GM12878 (cell line): ENCODE data around the gene EXOSC10. TPM values are rescaled to one million over a fixed set of nuclear protein-coding genes. Genes with fewer than 3 reads are reported as not detected.

Source experiments
- ATAC-seq: fragments of 200-7000 bp; cut with Tn5 transposase; 3 replicates; pipeline ENCODE4 v1.9.1; 2020; ENCODE audit warnings: mild to moderate bottlenecking, moderate library complexity
- BruUV-seq: library from RNA; stranded (reverse); fragments of 400-500 nt; replicated peaks from 2 replicates; lab custom pipeline; 2021; lab: Mats Ljungman, UMichigan
- CTCF ChIA-PET: fragments of 300-600 bp; sonication (Branson Sonifier 250); formaldehyde crosslinking; extraction: SDS; loops from one replicate; lab custom pipeline; 2021; ENCODE audit warnings: inconsistent platforms; lab: Yijun Ruan, JAX
- POLR2A ChIA-PET: fragments of 350-600 bp; formaldehyde crosslinking; extraction: SDS; loops from one replicate; lab custom pipeline; 2021; ENCODE audit warnings: inconsistent platforms; lab: Charles Lee
- RAD21 ChIA-PET: fragments of 300-600 bp; sonication (Branson Sonifier 250); formaldehyde crosslinking; loops from one replicate; lab custom pipeline; 2023; ENCODE audit warnings: antibody characterized with exemption; ENCODE audit not compliant: unreplicated experiment; lab: Charles Lee
- SMC1A ChIA-PET: fragments of 300-600 bp; sonication (Branson Sonifier 250); formaldehyde crosslinking; loops from one replicate; lab custom pipeline; 2023; ENCODE audit not compliant: unreplicated experiment, uncharacterized antibody; lab: Charles Lee
- DNase-seq: peaks from one replicate; pipeline ENCODE4 v3.0.0-alpha.2; 2011; ENCODE audit warnings: low read depth, low spot score
- FAIRE-seq: peaks from 3 replicates; lab custom pipeline; 2011; peaks lifted over from hg19 to GRCh38; lab: Jason Lieb, UNC
- H2AFZ ChIP-seq: 2 replicates; pipeline ENCODE4 v1.6.0; 2011; ENCODE audit warnings: low read depth, low read length, control low read depth; ENCODE audit not compliant: control insufficient read depth
- H3K27ac ChIP-seq: 2 replicates; pipeline ENCODE4 v1.5.1; 2011; ENCODE audit warnings: control low read depth; ENCODE audit not compliant: control insufficient read depth, insufficient read depth
- H3K27me3 ChIP-seq, 2 experiments: replicated peaks in 1 of 2; 2 replicates each; pipeline versions ENCODE4 v1.6.0 to v1.6.1; 2011; ENCODE audit warnings: low read length in 1 of 2; ENCODE audit not compliant: control insufficient read depth in 2 of 2, insufficient read depth in 2 of 2
- H3K36me3 ChIP-seq, 2 experiments: 2 replicates each; pipeline ENCODE4 v1.5.1; 2011; ENCODE audit warnings: low read length in 1 of 2; ENCODE audit not compliant: control insufficient read depth in 2 of 2, insufficient read depth in 2 of 2
- H3K4me1 ChIP-seq: 2 replicates; pipeline ENCODE4 v1.6.1; 2011; ENCODE audit warnings: mild to moderate bottlenecking, low read length, moderate library complexity, mixed read lengths; ENCODE audit not compliant: control insufficient read depth, insufficient read depth
- H3K4me2 ChIP-seq: 2 replicates; pipeline ENCODE4 v1.6.0; 2011; ENCODE audit warnings: control low read depth; ENCODE audit not compliant: control insufficient read depth, insufficient read depth
- H3K4me3 ChIP-seq: fragments of 200-600 bp; sonication (generic); 2 replicates; pipeline ENCODE4 v1.5.1; 2016
- H3K79me2 ChIP-seq: 2 replicates; pipeline ENCODE4 v1.6.0; 2011; ENCODE audit warnings: low read length; ENCODE audit not compliant: control insufficient read depth, insufficient read depth
- H3K9ac ChIP-seq: 2 replicates; pipeline ENCODE4 v1.8.0; 2011; ENCODE audit warnings: low read length, control low read depth, mixed read lengths; ENCODE audit not compliant: control insufficient read depth, insufficient read depth
- H3K9me3 ChIP-seq: replicated peaks from 3 replicates; pipeline ENCODE4 v1.5.1; 2011; ENCODE audit warnings: mild to moderate bottlenecking, low read length; ENCODE audit not compliant: control insufficient read depth, insufficient read depth
- H4K20me1 ChIP-seq: 2 replicates; pipeline ENCODE4 v1.6.0; 2011; ENCODE audit not compliant: control insufficient read depth, insufficient read depth
- ETV6 ChIP-seq, 2 experiments: fragments of 450-650 bp in 1 of 2; IDR thresholded peaks in 1 of 2; conservative IDR thresholded peaks in 1 of 2; 2 replicates each; pipeline ENCODE4 v1.6.1; 2014; ENCODE audit warnings: antibody characterized with exemption in 1 of 2, borderline replicate concordance in 1 of 2, low read depth in 1 of 2, mild to moderate bottlenecking in 1 of 2, moderate library complexity in 1 of 2
- SMC3 ChIP-seq: IDR thresholded peaks from 2 replicates; pipeline ENCODE4 v1.6.1; 2011; ENCODE audit warnings: low read length, improper control_type of control experiment, borderline replicate concordance
- WGBS: methylation state at CpG from one replicate; pipeline ENCODE4 v1.1.6; 2016; ENCODE audit warnings: low lambda C conversion rate; ENCODE audit not compliant: insufficient replicate concordance, insufficient coverage; ENCODE audit errors: missing lambda C conversion rate; 5-methylcytosine and 5-hydroxymethylcytosine counted together
- in situ Hi-C: fragments of 300-500 bp; cut with MboI; formaldehyde crosslinking; loops from 9 replicates; pipeline ENCODE4 v1.14.3; 2018; ENCODE audit warnings: mixed read lengths
- intact Hi-C: fragments of 100-400 bp; cut with micrococcal nuclease; formaldehyde crosslinking; loops from one replicate; pipeline ENCODE4 v1.14.2; 2022; ENCODE audit not compliant: unreplicated experiment
- polyA plus RNA-seq, 11 experiments: library from polyadenylated mRNA; depleted of rRNA in 4 of 11; unstranded in 6 of 11; stranded (reverse) in 5 of 11; fragments of >200 nt; fragmentation: Nextera tagmentation in 4 of 11; fragmentation: Illumina TruSeq in 1 of 11; extraction: Ambion mirVana in 4 of 11; extraction: Trizol in 1 of 11; gene quantifications; 1 replicate in 1 of 11; 2 replicates in 10 of 11; pipeline versions ENCODE4 v1.2.1 to v1.2.3, GENCODE V29; 2011 to 2016; ENCODE audit warnings: inconsistent platforms in 2 of 11, missing spikeins in 2 of 11, low read depth in 1 of 11
- total RNA-seq, 4 experiments: library from RNA; depleted of rRNA in 3 of 4; stranded (reverse); fragments of >200 nt in 3 of 4; fragmentation: Illumina TruSeq in 1 of 4; extraction: Trizol in 1 of 4; gene quantifications; 2 replicates each; pipeline versions ENCODE4 v1.2.1 to v1.2.3, GENCODE V29; 2013 to 2021
- TF ChIP-seq, protein P1 (sequence below): fragments of 450-650 bp; IDR thresholded peaks from 2 replicates; pipeline ENCODE4 v1.6.1; 2018; ENCODE audit warnings: borderline replicate concordance, mild to moderate bottlenecking; ENCODE audit not compliant: partially characterized antibody

EXOSC10 gene
- total and polyA plus RNA-seq, 10 of the 15 experiments (the other 5 are each of a cell fraction or from before 2014, with no cell fraction given), result 16.2 to 86.5 (median 66.4) TPM

DNA sequence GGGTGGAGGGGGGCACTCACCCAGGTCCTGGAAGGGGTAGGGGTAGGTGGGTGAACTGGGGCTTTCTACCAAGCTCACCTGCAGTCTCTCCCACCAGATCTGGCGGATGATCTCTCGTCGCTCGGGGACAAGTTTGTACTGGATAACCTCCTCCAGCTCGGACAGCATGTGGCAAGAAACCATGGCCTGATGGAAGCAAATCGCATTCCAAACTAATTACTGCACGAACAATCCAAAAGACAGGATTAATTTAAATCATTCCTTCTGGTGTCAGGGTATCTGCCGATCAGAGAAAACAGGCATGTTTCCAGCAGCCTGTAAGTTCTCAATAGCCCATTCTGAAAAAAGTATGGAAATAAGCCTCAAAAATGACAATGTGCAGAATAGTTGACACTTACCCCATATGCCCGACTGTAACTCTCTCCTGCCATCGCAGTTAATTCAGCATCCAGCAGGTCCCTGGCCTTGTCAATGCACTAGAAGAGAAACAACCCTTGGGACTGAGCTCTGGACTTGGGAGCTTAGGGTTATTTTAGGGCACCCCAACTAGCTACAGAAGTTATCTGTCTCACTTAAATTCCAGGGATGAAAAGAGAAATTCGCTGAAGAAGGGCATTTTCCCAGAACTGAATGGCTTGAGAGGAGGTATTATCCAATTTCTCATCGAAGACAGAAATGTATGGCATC lies 45.0 kb upstream of the EXOSC10 start:
- DNase-seq (no peak), FAIRE-seq (no peak), ATAC-seq (no peak)
- H4K20me1 ChIP-seq, result no peaks in the 10 kb centered on the region
- TF ChIP-seq, protein P1, sequence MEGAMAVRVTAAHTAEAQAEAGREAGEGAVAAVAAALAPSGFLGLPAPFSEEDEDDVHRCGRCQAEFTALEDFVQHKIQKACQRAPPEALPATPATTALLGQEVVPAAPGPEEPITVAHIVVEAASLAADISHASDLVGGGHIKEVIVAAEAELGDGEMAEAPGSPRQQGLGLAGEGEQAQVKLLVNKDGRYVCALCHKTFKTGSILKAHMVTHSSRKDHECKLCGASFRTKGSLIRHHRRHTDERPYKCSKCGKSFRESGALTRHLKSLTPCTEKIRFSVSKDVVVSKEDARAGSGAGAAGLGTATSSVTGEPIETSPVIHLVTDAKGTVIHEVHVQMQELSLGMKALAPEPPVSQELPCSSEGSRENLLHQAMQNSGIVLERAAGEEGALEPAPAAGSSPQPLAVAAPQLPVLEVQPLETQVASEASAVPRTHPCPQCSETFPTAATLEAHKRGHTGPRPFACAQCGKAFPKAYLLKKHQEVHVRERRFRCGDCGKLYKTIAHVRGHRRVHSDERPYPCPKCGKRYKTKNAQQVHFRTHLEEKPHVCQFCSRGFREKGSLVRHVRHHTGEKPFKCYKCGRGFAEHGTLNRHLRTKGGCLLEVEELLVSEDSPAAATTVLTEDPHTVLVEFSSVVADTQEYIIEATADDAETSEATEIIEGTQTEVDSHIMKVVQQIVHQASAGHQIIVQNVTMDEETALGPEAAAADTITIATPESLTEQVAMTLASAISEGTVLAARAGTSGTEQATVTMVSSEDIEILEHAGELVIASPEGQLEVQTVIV, result no peak
- no peak for TF ChIP-seq ETV6 (conservative IDR thresholded peaks at IDR 0.05 in 1 of 2, IDR thresholded peaks at IDR 0.05 in 1 of 2; ENCODE audit: borderline replicate concordance in 1 of 2, low read depth in 1 of 2)
- no peak for TF ChIP-seq SMC3
- H3K9me3 ChIP-seq, result no peaks in the 10 kb centered on the region
- no peak overlapping the region for H3K4me2 ChIP-seq
- no peaks in the 10 kb centered on the region for H3K79me2 ChIP-seq
- SMC1A ChIA-PET, result no interaction called here
- in situ Hi-C loops (no loop called here), intact Hi-C loops (no loop called here)
- RAD21 ChIA-PET, result interaction anchor here (0.8 kb wide), 1 partner anchor 8 kb away, joined by 3 read pairs; no protein-coding TSS in a partner anchor
- CTCF ChIA-PET, result interaction anchor here (1.6 kb wide), 1 partner anchor 497 kb away, joined by 3 read pairs; no protein-coding TSS in a partner anchor
- no peak overlapping the region for H3K27ac ChIP-seq
- no peak overlapping the region for H3K9ac ChIP-seq
- no peak overlapping the region for H3K4me3 ChIP-seq
- H3K27me3 ChIP-seq, result no peaks in the 10 kb centered on the region
- POLR2A ChIA-PET, result no interaction called here
- no peaks in the 10 kb centered on the region for H3K4me1 ChIP-seq
- H3K36me3 ChIP-seq, result peaks cover 10 to 15% of the 10 kb centered on the region in 2 experiments
- BruUV-seq, result no TSS peak
- 84% methylated on average over 12 of the region's 12 CpGs for WGBS
- no peak overlapping the region for H2AFZ ChIP-seq
